Left ventricle myocardium inferior (tissue), 1 donor: ENCODE measurements around the gene PPARGC1A. TPM values are rescaled to one million over a fixed set of nuclear protein-coding genes. Genes with fewer than 3 reads are reported as not detected.
A peak's percentile ranks its signal among the peaks of the same experiment; 100 is the strongest.

Experiments
- DNase-seq: peaks from one replicate; pipeline ENCODE4 v3.0.0-alpha.2; 2020
- H3K27ac ChIP-seq: fragments of 200-600 bp; replicated peaks from 2 replicates; pipeline ENCODE4 v1.8.0; 2021
- H3K27me3 ChIP-seq: fragments of 200-600 bp; 2 replicates; pipeline ENCODE4 v1.8.0; 2021; ENCODE audit warnings: low read depth
- H3K36me3 ChIP-seq: fragments of 200-600 bp; 2 replicates; pipeline ENCODE4 v1.8.0; 2021
- H3K4me1 ChIP-seq: fragments of 200-600 bp; 2 replicates; pipeline ENCODE4 v1.8.0; 2021
- H3K4me3 ChIP-seq: fragments of 200-600 bp; 2 replicates; pipeline ENCODE4 v1.8.0; 2021; ENCODE audit warnings: mild to moderate bottlenecking, moderate library complexity
- H3K9me3 ChIP-seq: fragments of 200-600 bp; replicated peaks from 2 replicates; pipeline ENCODE4 v1.8.0; 2021
- intact Hi-C: fragments of 100-400 bp; cut with micrococcal nuclease; formaldehyde crosslinking; loops from one replicate; pipeline ENCODE4 v1.11.0; 2022
- total RNA-seq: library from RNA; stranded (reverse); fragmentation: NEBNext Ultra II Directional; extraction: Animal tissue kit (Norgen Biotek cat#: 25700); gene quantifications from one replicate; pipeline ENCODE4 v1.2.1, GENCODE V29; 2021
- TF ChIP-seq, protein P1 (sequence below): fragments of 200-600 bp; IDR thresholded peaks from 2 replicates; pipeline ENCODE4 v1.8.0; 2021; ENCODE audit warnings: antibody characterized with exemption, mild to moderate bottlenecking, borderline replicate concordance
- donor health status: DM: no; HTN: yes; CAD: no; lungs with severe emphysema.

Gene PPARGC1A
- total RNA-seq, 1 donor from 2014 or later = 108 TPM

- no peak overlapping the region for H3K27ac ChIP-seq
- no peaks in the 10 kb centered on the region for H3K9me3 ChIP-seq
- no peaks in the 10 kb centered on the region for H3K36me3 ChIP-seq
- TF ChIP-seq, protein P1, sequence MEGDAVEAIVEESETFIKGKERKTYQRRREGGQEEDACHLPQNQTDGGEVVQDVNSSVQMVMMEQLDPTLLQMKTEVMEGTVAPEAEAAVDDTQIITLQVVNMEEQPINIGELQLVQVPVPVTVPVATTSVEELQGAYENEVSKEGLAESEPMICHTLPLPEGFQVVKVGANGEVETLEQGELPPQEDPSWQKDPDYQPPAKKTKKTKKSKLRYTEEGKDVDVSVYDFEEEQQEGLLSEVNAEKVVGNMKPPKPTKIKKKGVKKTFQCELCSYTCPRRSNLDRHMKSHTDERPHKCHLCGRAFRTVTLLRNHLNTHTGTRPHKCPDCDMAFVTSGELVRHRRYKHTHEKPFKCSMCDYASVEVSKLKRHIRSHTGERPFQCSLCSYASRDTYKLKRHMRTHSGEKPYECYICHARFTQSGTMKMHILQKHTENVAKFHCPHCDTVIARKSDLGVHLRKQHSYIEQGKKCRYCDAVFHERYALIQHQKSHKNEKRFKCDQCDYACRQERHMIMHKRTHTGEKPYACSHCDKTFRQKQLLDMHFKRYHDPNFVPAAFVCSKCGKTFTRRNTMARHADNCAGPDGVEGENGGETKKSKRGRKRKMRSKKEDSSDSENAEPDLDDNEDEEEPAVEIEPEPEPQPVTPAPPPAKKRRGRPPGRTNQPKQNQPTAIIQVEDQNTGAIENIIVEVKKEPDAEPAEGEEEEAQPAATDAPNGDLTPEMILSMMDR = no peak
- H3K4me1 ChIP-seq = peaks cover 7% of the 10 kb centered on the region
- no peak overlapping the region for H3K4me3 ChIP-seq
- intact Hi-C loops = no loop called here
- H3K27me3 ChIP-seq = no peaks in the 10 kb centered on the region
- DNase-seq = no peak
Measured at GRCh38 chr4:23921447-23921845, 31.6 kb upstream of the PPARGC1A start.

DNA sequence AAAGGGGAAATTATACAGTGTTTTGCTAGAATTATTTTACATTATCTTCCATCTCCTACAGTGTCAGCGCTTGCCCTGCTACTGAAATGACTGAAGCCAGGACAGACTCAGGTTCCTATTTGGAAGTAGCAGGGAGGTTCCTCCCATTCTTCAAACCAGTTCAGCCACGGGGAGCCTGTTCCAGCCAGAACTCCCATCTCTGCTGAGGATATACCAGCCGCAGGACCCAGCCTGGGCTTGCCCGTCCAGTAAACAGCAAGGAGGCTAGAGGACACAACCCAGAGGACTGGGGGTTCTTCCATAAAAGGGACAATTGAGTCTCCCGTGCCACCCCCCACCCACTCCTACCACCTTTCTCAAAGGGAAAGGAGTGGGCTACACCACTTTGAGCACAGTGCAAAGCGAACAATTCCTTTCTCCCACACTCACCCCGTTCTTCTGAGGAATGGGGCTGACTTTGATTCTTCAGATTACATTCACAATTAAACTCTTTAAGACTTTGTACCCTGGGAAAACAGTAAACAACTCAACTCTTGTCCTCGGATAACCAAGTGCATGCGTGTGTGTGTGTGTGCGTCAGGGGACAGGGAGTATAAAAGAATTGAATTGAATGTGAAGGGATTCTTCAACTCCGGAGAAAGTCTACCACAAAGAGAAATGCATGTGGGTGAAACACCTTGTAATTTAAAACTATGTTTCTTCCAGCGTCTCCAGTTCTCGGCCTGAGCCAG is 31.0 kb upstream of the PPARGC1A start:
- Histone ChIP-seq H3K27me3 (no peaks in the 10 kb centered on the region), H3K36me3 (no peaks in the 10 kb centered on the region), H3K9me3 (no peaks in the 10 kb centered on the region), H3K4me1 (peaks cover 7% of the 10 kb centered on the region), H3K27ac (no peak overlapping the region), H3K4me3 (no peak overlapping the region)
- intact Hi-C loops = no loop called here
- TF ChIP-seq, protein P1 = no peak
- DNase-seq = no peak

DNA sequence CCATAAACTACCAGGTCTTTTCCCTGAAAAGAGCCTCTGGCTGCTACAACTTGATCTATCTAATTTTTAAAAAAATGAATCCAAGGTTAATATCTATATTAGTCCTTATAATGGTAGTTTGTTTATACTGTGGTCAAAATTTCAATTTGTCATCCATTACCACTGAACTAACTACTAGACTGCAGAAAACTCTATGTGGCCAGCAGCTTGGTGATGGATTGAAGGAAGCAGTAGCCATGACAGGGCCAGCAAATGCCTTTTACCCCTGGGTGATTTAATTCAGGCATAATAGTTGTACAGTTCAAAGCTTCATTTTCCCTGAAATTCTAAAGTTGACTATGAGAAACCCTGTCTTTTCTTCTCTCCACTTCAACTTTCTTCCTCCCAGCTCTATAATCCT is 30.4 kb upstream of the PPARGC1A start:
- no peak for DNase-seq
- H3K27ac ChIP-seq = no peak overlapping the region
- H3K4me1 ChIP-seq = peaks cover 9% of the 10 kb centered on the region

GRCh38 chr4:23916282-23916681 is 26.4 kb upstream of the PPARGC1A start:
- H3K4me1 ChIP-seq = peaks cover 3% of the 10 kb centered on the region
- H3K9me3 ChIP-seq = no peaks in the 10 kb centered on the region
- no peak overlapping the region for H3K4me3 ChIP-seq
- H3K27ac ChIP-seq = no peak overlapping the region
- no peak for DNase-seq
- no peaks in the 10 kb centered on the region for H3K27me3 ChIP-seq
- intact Hi-C loops = no loop called here
- TF ChIP-seq, protein P1 = no peak
- no peaks in the 10 kb centered on the region for H3K36me3 ChIP-seq

More for the DNA sequence above, 30.4 kb upstream of the PPARGC1A start:
- Histone ChIP-seq H3K4me3 (no peak overlapping the region), H3K36me3 (no peaks in the 10 kb centered on the region), H3K27me3 (no peaks in the 10 kb centered on the region), H3K9me3 (no peaks in the 10 kb centered on the region)
- intact Hi-C loops = no loop called here
- TF ChIP-seq, protein P1 = no peak

GRCh38 chr4:23915459-23916132 is 25.7 kb upstream of the PPARGC1A start:
- Histone ChIP-seq H3K4me3 (no peak overlapping the region), H3K36me3 (no peaks in the 10 kb centered on the region), H3K27me3 (no peaks in the 10 kb centered on the region), H3K4me1 (peaks cover 3% of the 10 kb centered on the region), H3K27ac (no peak overlapping the region), H3K9me3 (no peaks in the 10 kb centered on the region)
- intact Hi-C loops = no loop called here
- TF ChIP-seq, protein P1 = no peak
- peak; percentile 30 for DNase-seq
